SK-N-SH treated with all-trans-retinoic acid at 6 μM for 48 hours (cell line): ENCODE results near the gene RPLP1.

ENCODE experiments used
- ARNTL ChIP-seq: fragments of 450-650 bp; formaldehyde crosslinking; IDR thresholded peaks from 2 replicates; pipeline ENCODE4 v1.5.0; 2020; ENCODE audit warnings: low read depth, mild to moderate bottlenecking, moderate library complexity, borderline replicate concordance
- ISL1 ChIP-seq: fragments of 250-450 bp; sonication (Bioruptor Pico); IDR thresholded peaks from 2 replicates; pipeline ENCODE4 v2.1.2; 2022; ENCODE audit warnings: mild to moderate bottlenecking, moderate library complexity
- OSR1 ChIP-seq: fragments of 250-450 bp; sonication (Bioruptor Pico); IDR thresholded peaks from 2 replicates; pipeline ENCODE4 v1.8.0; 2022; ENCODE audit warnings: moderate library complexity, mild to moderate bottlenecking, inconsistent platforms
- PPARA ChIP-seq: fragments of 250-450 bp; sonication (Bioruptor Pico); IDR thresholded peaks from 2 replicates; pipeline ENCODE4 v1.5.0; 2020; ENCODE audit warnings: mild to moderate bottlenecking, borderline replicate concordance
- ZC3H10 ChIP-seq: fragments of 250-450 bp; sonication (Bioruptor Pico); IDR thresholded peaks from 2 replicates; pipeline ENCODE4 v1.5.1; 2021; ENCODE audit warnings: mild to moderate bottlenecking, moderate library complexity
- ZFP30 ChIP-seq: fragments of 450-650 bp; formaldehyde crosslinking; IDR thresholded peaks from 2 replicates; pipeline ENCODE4 v1.5.0; 2022; ENCODE audit warnings: mild to moderate bottlenecking, moderate library complexity
- TF ChIP-seq, protein P1 (sequence below): fragments of 250-450 bp; sonication (Bioruptor Pico); IDR thresholded peaks from 2 replicates; pipeline ENCODE4 v1.8.0; 2021; ENCODE audit warnings: low read depth, mild to moderate bottlenecking, moderate library complexity, borderline replicate concordance
- TF ChIP-seq, protein P2 (sequence below): fragments of 250-450 bp; sonication (Bioruptor Pico); IDR thresholded peaks from 2 replicates; pipeline ENCODE4 v1.8.0; 2020; ENCODE audit warnings: mild to moderate bottlenecking, moderate library complexity, borderline replicate concordance
- TF ChIP-seq, protein P3 (sequence below): fragments of 250-450 bp; sonication (Bioruptor Pico); IDR thresholded peaks from 2 replicates; pipeline ENCODE4 v1.5.1; 2021; ENCODE audit warnings: mild to moderate bottlenecking, moderate library complexity
- TF ChIP-seq, protein P4 (sequence below): fragments of 250-450 bp; sonication (Bioruptor Pico); IDR thresholded peaks from 2 replicates; pipeline ENCODE4 v1.5.1; 2020; ENCODE audit warnings: low read depth, mild to moderate bottlenecking, moderate library complexity

DNA sequence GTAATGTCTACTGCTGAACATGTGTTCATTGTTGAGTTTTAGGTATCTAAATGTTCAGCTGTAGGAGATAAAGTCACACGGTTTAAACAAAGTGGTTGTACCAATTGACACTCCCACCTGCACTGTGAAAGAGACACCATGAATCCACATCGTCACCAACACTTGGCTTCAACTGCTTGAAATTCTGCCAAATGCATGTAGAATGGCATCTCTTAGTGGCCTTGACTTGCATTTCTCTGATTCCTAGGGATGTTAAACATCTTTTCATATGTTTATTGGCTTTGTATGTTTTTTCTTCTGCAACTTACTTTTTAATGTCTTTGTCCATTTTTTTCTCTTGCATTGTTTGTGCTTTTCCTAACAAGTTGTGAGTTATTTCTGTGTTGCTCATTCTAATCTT lies 43.4 kb downstream of the RPLP1 start:
- TF ChIP-seq OSR1 (CRISPR knock-in tag) (no peak), PPARA (CRISPR knock-in tag) (no peak), ISL1 (CRISPR knock-in tag) (no peak), ZC3H10 (CRISPR knock-in tag) (no peak), ZFP30 (CRISPR knock-in tag) (no peak), ARNTL (CRISPR knock-in tag) (no peak)
- TF ChIP-seq, protein P1, sequence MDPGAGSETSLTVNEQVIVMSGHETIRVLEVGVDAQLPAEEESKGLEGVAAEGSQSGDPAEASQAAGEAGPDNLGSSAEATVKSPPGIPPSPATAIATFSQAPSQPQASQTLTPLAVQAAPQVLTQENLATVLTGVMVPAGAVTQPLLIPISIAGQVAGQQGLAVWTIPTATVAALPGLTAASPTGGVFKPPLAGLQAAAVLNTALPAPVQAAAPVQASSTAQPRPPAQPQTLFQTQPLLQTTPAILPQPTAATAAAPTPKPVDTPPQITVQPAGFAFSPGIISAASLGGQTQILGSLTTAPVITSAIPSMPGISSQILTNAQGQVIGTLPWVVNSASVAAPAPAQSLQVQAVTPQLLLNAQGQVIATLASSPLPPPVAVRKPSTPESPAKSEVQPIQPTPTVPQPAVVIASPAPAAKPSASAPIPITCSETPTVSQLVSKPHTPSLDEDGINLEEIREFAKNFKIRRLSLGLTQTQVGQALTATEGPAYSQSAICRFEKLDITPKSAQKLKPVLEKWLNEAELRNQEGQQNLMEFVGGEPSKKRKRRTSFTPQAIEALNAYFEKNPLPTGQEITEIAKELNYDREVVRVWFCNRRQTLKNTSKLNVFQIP (CRISPR knock-in tag): no peak
- TF ChIP-seq, protein P2, sequence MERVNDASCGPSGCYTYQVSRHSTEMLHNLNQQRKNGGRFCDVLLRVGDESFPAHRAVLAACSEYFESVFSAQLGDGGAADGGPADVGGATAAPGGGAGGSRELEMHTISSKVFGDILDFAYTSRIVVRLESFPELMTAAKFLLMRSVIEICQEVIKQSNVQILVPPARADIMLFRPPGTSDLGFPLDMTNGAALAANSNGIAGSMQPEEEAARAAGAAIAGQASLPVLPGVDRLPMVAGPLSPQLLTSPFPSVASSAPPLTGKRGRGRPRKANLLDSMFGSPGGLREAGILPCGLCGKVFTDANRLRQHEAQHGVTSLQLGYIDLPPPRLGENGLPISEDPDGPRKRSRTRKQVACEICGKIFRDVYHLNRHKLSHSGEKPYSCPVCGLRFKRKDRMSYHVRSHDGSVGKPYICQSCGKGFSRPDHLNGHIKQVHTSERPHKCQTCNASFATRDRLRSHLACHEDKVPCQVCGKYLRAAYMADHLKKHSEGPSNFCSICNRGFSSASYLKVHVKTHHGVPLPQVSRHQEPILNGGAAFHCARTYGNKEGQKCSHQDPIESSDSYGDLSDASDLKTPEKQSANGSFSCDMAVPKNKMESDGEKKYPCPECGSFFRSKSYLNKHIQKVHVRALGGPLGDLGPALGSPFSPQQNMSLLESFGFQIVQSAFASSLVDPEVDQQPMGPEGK (CRISPR knock-in tag): no peak
- TF ChIP-seq, protein P3, sequence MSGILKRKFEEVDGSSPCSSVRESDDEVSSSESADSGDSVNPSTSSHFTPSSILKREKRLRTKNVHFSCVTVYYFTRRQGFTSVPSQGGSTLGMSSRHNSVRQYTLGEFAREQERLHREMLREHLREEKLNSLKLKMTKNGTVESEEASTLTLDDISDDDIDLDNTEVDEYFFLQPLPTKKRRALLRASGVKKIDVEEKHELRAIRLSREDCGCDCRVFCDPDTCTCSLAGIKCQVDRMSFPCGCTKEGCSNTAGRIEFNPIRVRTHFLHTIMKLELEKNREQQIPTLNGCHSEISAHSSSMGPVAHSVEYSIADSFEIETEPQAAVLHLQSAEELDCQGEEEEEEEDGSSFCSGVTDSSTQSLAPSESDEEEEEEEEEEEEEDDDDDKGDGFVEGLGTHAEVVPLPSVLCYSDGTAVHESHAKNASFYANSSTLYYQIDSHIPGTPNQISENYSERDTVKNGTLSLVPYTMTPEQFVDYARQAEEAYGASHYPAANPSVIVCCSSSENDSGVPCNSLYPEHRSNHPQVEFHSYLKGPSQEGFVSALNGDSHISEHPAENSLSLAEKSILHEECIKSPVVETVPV (CRISPR knock-in tag): no peak
- TF ChIP-seq, protein P4, sequence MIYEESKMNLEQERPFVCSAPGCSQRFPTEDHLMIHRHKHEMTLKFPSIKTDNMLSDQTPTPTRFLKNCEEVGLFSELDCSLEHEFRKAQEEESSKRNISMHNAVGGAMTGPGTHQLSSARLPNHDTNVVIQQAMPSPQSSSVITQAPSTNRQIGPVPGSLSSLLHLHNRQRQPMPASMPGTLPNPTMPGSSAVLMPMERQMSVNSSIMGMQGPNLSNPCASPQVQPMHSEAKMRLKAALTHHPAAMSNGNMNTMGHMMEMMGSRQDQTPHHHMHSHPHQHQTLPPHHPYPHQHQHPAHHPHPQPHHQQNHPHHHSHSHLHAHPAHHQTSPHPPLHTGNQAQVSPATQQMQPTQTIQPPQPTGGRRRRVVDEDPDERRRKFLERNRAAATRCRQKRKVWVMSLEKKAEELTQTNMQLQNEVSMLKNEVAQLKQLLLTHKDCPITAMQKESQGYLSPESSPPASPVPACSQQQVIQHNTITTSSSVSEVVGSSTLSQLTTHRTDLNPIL: no peak
